Neuronal stem cell (in vitro differentiated cells): Measurements from ENCODE around the gene TFEC.
A peak's percentile ranks its signal among the peaks of the same experiment; 100 is the strongest.

Experiments
- DNase-seq: peaks from one replicate; pipeline ENCODE4 v3.0.0-alpha.2; 2013; ENCODE audit warnings: low spot score
- H2AFZ ChIP-seq: one replicate; pipeline ENCODE4 v1.6.1; 2013; ENCODE audit warnings: mild to moderate bottlenecking, low read length, inconsistent platforms
- H2AK5ac ChIP-seq: 2 replicates; pipeline ENCODE4 v1.6.1; 2013; ENCODE audit warnings: low read depth, mild to moderate bottlenecking, inconsistent platforms, low read length, moderate library complexity, mixed read lengths
- H2BK120ac ChIP-seq: 2 replicates; pipeline ENCODE4 v1.6.1; 2013; ENCODE audit warnings: low read depth, mild to moderate bottlenecking, inconsistent platforms, low read length, moderate library complexity, mixed read lengths
- H2BK12ac ChIP-seq: one replicate; pipeline ENCODE4 v1.6.1; 2013; ENCODE audit warnings: low read length, inconsistent platforms
- H2BK15ac ChIP-seq: 2 replicates; pipeline ENCODE4 v1.6.1; 2013; ENCODE audit warnings: mild to moderate bottlenecking, low read length, inconsistent platforms, mixed read lengths
- H2BK5ac ChIP-seq: one replicate; pipeline ENCODE4 v1.6.1; 2013; ENCODE audit warnings: inconsistent platforms, mild to moderate bottlenecking, low read length, moderate library complexity
- H3K14ac ChIP-seq: one replicate; pipeline ENCODE4 v1.6.1; 2013; ENCODE audit warnings: low read length, inconsistent platforms
- H3K18ac ChIP-seq: 2 replicates; pipeline ENCODE4 v1.6.1; 2013; ENCODE audit warnings: low read length, inconsistent platforms
- H3K23ac ChIP-seq: 2 replicates; pipeline ENCODE4 v1.6.1; 2013; ENCODE audit warnings: low read depth, mild to moderate bottlenecking, mixed read lengths, low read length, inconsistent platforms; ENCODE audit not compliant: poor library complexity
- H3K27ac ChIP-seq: replicated peaks from 3 replicates; pipeline ENCODE4 v1.5.1; 2013; ENCODE audit warnings: low read length, inconsistent platforms
- H3K27me3 ChIP-seq, 3 experiments: 2 replicates each; pipeline ENCODE4 v1.6.1; 2013; ENCODE audit warnings: low read length in 3 of 3, mild to moderate bottlenecking in 2 of 3, inconsistent platforms in 1 of 3, low read depth in 1 of 3, mixed read lengths in 1 of 3, moderate library complexity in 1 of 3; ENCODE audit not compliant: control insufficient read depth in 3 of 3, insufficient read depth in 3 of 3
- H3K36me3 ChIP-seq, 2 donors: replicated peaks in 1 of 2; 2 replicates each; pipeline ENCODE4 v1.6.1; 2013; ENCODE audit warnings: low read length in 2 of 2; ENCODE audit not compliant: control insufficient read depth in 2 of 2, insufficient read depth in 2 of 2
- H3K4ac ChIP-seq: 2 replicates; pipeline ENCODE4 v1.6.1; 2013; ENCODE audit warnings: inconsistent platforms, mild to moderate bottlenecking, low read length, moderate library complexity
- H3K4me1 ChIP-seq, 2 donors: 1 replicate in 1 of 2; 2 replicates in 1 of 2; pipeline ENCODE4 v1.6.1; 2013; ENCODE audit warnings: low read length in 2 of 2, low read depth in 1 of 2; ENCODE audit not compliant: control insufficient read depth in 2 of 2, insufficient read depth in 1 of 2
- H3K4me2 ChIP-seq: one replicate; pipeline ENCODE4 v1.6.1; 2013; ENCODE audit warnings: mild to moderate bottlenecking, low read length, inconsistent platforms; ENCODE audit not compliant: insufficient read depth, poor library complexity, severe bottlenecking
- H3K4me3 ChIP-seq, 2 donors: 2 replicates each; pipeline ENCODE4 v1.5.1; 2013; ENCODE audit warnings: low read length in 2 of 2, mild to moderate bottlenecking in 2 of 2, inconsistent platforms in 1 of 2, moderate library complexity in 1 of 2
- H3K79me1 ChIP-seq: one replicate; pipeline ENCODE4 v1.6.1; 2013; ENCODE audit warnings: low read depth, mild to moderate bottlenecking, inconsistent platforms, low read length, moderate library complexity
- H3K9ac ChIP-seq: one replicate; pipeline ENCODE4 v1.6.1; 2013; ENCODE audit warnings: mild to moderate bottlenecking, low read depth, low read length, inconsistent platforms; ENCODE audit not compliant: poor library complexity
- H3K9me3 ChIP-seq, 2 donors: replicated peaks in 1 of 2; 2 replicates each; pipeline versions ENCODE3 to v1.6.1; 2013; ENCODE audit warnings: low read length in 2 of 2, mild to moderate bottlenecking in 2 of 2, inconsistent platforms in 1 of 2, low read depth in 1 of 2, mixed read lengths in 1 of 2, moderate library complexity in 1 of 2; ENCODE audit not compliant: control insufficient read depth in 2 of 2, insufficient read depth in 1 of 2
- H4K8ac ChIP-seq: one replicate; pipeline ENCODE4 v1.6.1; 2013; ENCODE audit warnings: low read depth, mild to moderate bottlenecking, inconsistent platforms, low read length, moderate library complexity
- H4K91ac ChIP-seq: one replicate; pipeline ENCODE4 v1.6.1; 2013; ENCODE audit warnings: low read length, low read depth, mild to moderate bottlenecking, inconsistent platforms; ENCODE audit not compliant: poor library complexity
- WGBS, 2 donors: extraction: QIAGEN DNeasy Blood & Tissue Kit; methylation state at CpG; one replicate each; pipeline ENCODE4 v1.1.7; 2013; ENCODE audit warnings: missing lambda C conversion rate in 2 of 2, mixed read lengths in 1 of 2; ENCODE audit not compliant: insufficient read length in 2 of 2, insufficient replicate concordance in 1 of 2; ENCODE audit errors: extremely low coverage in 2 of 2; 5-methylcytosine and 5-hydroxymethylcytosine counted together

The TFEC gene

GRCh38 chr7:115914951-115915350, 115.6 kb downstream of the TFEC start:
- peaks cover 0 to 3% of the 10 kb centered on the region in 2 donors for H3K4me1 ChIP-seq
- H3K27me3 ChIP-seq, result no peaks in the 10 kb centered on the region
- no CpG with 5 or more reads among the region's 1 CpG for WGBS, 2 donors
- no peak overlapping the region for H2BK5ac ChIP-seq
- H3K18ac ChIP-seq, result no peak overlapping the region
- H2BK120ac ChIP-seq, result no peak overlapping the region
- H3K4ac ChIP-seq, result no peak overlapping the region
- no peak for DNase-seq
- no peak overlapping the region for H2BK15ac ChIP-seq
- no peak overlapping the region for H2BK12ac ChIP-seq
- H4K91ac ChIP-seq, result no peak overlapping the region
- no peaks in the 10 kb centered on the region for H3K79me1 ChIP-seq
- no peak overlapping the region for H2AK5ac ChIP-seq
- H3K14ac ChIP-seq, result no peak overlapping the region
- no peaks in the 10 kb centered on the region for H3K36me3 ChIP-seq
- no peak overlapping the region for H4K8ac ChIP-seq
- H3K9me3 ChIP-seq, result no peaks in the 10 kb centered on the region
- H3K4me3 ChIP-seq, result no peak overlapping the region
- H3K9ac ChIP-seq, result no peak overlapping the region
- no peak overlapping the region for H3K27ac ChIP-seq
- H3K4me2 ChIP-seq, result no peak overlapping the region
- H2AFZ ChIP-seq, result peak overlapping the region; percentile 47
- no peak overlapping the region for H3K23ac ChIP-seq

GRCh38 chr7:115911465-115911864, 119.1 kb downstream of the TFEC start:
- no peaks in the 10 kb centered on the region for H3K36me3 ChIP-seq
- no peak overlapping the region for H2BK5ac ChIP-seq
- no peak overlapping the region for H3K14ac ChIP-seq
- peaks cover 2 to 3% of the 10 kb centered on the region in 2 donors for H3K4me1 ChIP-seq
- H3K4me2 ChIP-seq, result no peak overlapping the region
- H4K91ac ChIP-seq, result no peak overlapping the region
- no peaks in the 10 kb centered on the region for H3K9me3 ChIP-seq
- DNase-seq, result no peak
- H3K4ac ChIP-seq, result no peak overlapping the region
- H3K9ac ChIP-seq, result no peak overlapping the region
- no peak overlapping the region for H2AK5ac ChIP-seq
- no peak overlapping the region for H3K27ac ChIP-seq
- WGBS, 2 donors, result no CpG with 5 or more reads among the region's 3 CpGs
- H3K4me3 ChIP-seq, result no peak overlapping the region
- no peak overlapping the region for H4K8ac ChIP-seq
- H2BK15ac ChIP-seq, result no peak overlapping the region
- no peak overlapping the region for H2BK12ac ChIP-seq
- no peaks in the 10 kb centered on the region for H3K79me1 ChIP-seq
- no peak overlapping the region for H3K23ac ChIP-seq
- no peaks in the 10 kb centered on the region for H3K27me3 ChIP-seq
- no peak overlapping the region for H3K18ac ChIP-seq
- H2BK120ac ChIP-seq, result no peak overlapping the region
- no peak overlapping the region for H2AFZ ChIP-seq

GRCh38 chr7:115910541-115911164, 119.9 kb downstream of the TFEC start:
- peak overlapping the region; percentile 69 for H2AFZ ChIP-seq
- H3K27me3 ChIP-seq, result no peaks in the 10 kb centered on the region
- H2BK5ac ChIP-seq, result no peak overlapping the region
- no peak overlapping the region for H3K14ac ChIP-seq
- no peak overlapping the region for H2BK15ac ChIP-seq
- no peaks in the 10 kb centered on the region for H3K36me3 ChIP-seq
- DNase-seq, result peak; percentile 30
- H3K4me1 ChIP-seq, result peaks cover 2 to 3% of the 10 kb centered on the region in 2 donors
- no peak overlapping the region for H2BK120ac ChIP-seq
- no peak overlapping the region for H3K18ac ChIP-seq
- H3K27ac ChIP-seq, result no peak overlapping the region
- WGBS, 2 donors, result no CpG with 5 or more reads among the region's 5 CpGs
- H2AK5ac ChIP-seq, result no peak overlapping the region
- H4K91ac ChIP-seq, result no peak overlapping the region
- H3K79me1 ChIP-seq, result no peaks in the 10 kb centered on the region
- H3K23ac ChIP-seq, result no peak overlapping the region
- no peak overlapping the region for H3K9ac ChIP-seq
- H3K9me3 ChIP-seq, result no peaks in the 10 kb centered on the region
- no peak overlapping the region for H3K4me2 ChIP-seq
- no peak overlapping the region for H3K4me3 ChIP-seq
- no peak overlapping the region for H3K4ac ChIP-seq
- no peak overlapping the region for H2BK12ac ChIP-seq
- no peak overlapping the region for H4K8ac ChIP-seq

GRCh38 chr7:115906731-115907130, 123.8 kb downstream of the TFEC start:
- Histone ChIP-seq H4K91ac (no peak overlapping the region), H3K4ac (no peak overlapping the region), H2BK5ac (no peak overlapping the region), H3K4me2 (no peak overlapping the region), H3K4me1 (peaks cover 2 to 9% of the 10 kb centered on the region in 2 donors), H3K9ac (no peak overlapping the region), H3K79me1 (no peaks in the 10 kb centered on the region), H2AK5ac (no peak overlapping the region), H3K14ac (no peak overlapping the region), H2BK12ac (no peak overlapping the region), H3K18ac (no peak overlapping the region), H4K8ac (no peak overlapping the region), H2AFZ (no peak overlapping the region), H3K23ac (no peak overlapping the region), H3K36me3 (no peaks in the 10 kb centered on the region), H3K9me3 (no peaks in the 10 kb centered on the region), H2BK15ac (no peak overlapping the region), H3K27ac (no peak overlapping the region), H3K27me3 (no peaks in the 10 kb centered on the region), H2BK120ac (no peak overlapping the region), H3K4me3 (no peak overlapping the region)
- WGBS, 2 donors, result no CpG with 5 or more reads among the region's 1 CpG
- no peak for DNase-seq
